Measurements from ENCODE around the gene PTRHD1.

GRCh38 chr2:24754985-24755705, 38.0 kb downstream of the PTRHD1 start:
- TF ChIP-seq CTCF (IDR thresholded peaks at IDR 0.05 in 4 of 5, conservative IDR thresholded peaks at IDR 0.05 in 1 of 5) (no peak), POLR2A (IDR thresholded peaks at IDR 0.05) (no peak)
